GM12892 (cell line): ENCODE results near the gene MIOS.
"Not testable (repeated sequence)": the region's sequence is repeated elsewhere in the genome, so short reads cannot be mapped to it uniquely, and the experiment has no call there.

Experiments used
- DNase-seq: peaks from one replicate; pipeline ENCODE4 v3.0.0; 2011; ENCODE audit not compliant: insufficient read length
- FAIRE-seq: peaks from 2 replicates; lab custom pipeline; 2011; peaks lifted over from hg19 to GRCh38; lab: Jason Lieb, UNC
- POLR2A ChIP-seq: IDR thresholded peaks from 2 replicates; pipeline ENCODE4 v1.6.1; 2011; ENCODE audit warnings: low read depth, low read length, control low read depth
- POLR2AphosphoS5 ChIP-seq: IDR thresholded peaks from 2 replicates; pipeline ENCODE4 v1.6.1; 2011; ENCODE audit warnings: low read depth, low read length, control low read depth
- TAF1 ChIP-seq: IDR thresholded peaks from 2 replicates; pipeline ENCODE4 v1.6.1; 2011; ENCODE audit warnings: low read depth, mild to moderate bottlenecking, control low read depth, low read length, borderline replicate concordance

The MIOS gene

DNA sequence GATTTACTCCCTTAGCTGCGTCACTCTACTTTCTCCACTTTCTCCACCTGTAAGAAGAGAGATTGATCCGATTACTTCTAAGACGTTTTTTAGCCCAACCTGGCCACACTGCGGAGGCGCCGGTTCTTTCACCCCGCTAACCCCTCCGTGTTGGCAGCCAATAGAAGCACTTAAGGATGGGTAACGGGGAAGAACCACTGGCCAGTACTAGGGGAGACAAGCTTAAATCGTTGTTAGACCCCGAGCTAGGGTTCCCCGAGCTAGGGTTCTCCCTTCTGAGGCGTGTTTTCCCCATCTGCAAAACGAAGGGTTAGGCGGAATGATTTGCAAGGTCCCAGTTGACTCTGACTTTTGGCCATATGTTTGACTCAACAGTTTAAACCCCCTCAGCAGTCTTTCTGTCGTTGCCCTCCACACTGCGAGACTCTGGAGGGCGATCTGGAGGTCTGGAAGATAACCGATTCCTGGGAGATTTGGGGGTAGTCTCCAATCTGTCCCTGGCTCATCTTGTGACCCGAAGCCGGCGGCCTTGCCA lies 74.5 kb downstream of the MIOS start:
- TF ChIP-seq TAF1 (no peak), POLR2AphosphoS5 (no peak), POLR2A (no peak)
- DNase-seq = peak; percentile 22
- peak; percentile 14 for FAIRE-seq

DNA sequence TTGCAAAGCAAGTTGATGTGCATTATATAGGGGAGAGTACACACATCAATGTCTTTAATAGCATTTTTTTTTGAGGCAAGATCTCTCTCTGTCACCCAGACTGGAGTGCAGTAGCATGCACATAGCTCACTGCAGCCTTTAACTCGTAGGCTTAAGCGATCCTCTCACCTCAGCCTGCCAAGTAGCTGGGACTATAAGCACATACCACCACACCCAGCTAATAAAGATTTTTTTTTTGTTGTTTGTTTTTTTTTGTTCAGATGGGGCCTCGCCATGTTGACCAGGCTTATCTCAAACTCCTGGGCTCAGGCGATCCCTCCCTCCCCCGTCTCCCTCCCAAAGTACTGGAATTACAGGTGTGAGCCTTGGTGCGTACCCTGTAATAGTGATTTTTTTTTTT lies 75.4 kb downstream of the MIOS start:
- no peak for FAIRE-seq
- no peak for DNase-seq
- no peak for TF ChIP-seq POLR2AphosphoS5
- no peak for TF ChIP-seq TAF1
- no peak for TF ChIP-seq POLR2A

DNA sequence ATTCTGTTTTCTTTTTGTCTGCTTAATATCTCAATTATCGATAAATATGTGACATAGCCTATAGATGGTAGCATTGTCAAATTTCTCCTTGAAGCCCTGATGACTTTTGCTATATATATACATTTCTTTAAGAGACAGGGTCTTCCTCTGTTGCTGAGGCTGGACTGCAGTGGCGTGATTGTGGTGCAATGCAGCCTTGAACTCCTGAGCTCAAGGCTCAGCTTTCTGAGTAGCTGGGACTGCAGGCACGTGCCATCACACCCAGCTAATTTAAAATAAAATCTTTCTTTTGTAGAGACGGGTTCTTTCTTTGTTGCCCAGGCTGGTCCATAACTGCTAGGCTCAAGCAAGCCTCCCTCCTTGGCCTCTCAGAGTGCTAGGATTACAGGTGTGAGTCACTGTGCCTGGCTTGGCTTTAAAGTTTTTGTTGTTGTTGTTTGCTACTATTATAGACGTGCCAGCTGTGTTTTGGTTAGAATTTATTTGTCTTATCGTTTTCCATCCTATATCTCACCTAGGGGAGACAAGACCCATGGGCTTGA lies 80.9 kb downstream of the MIOS start:
- TF ChIP-seq POLR2AphosphoS5 (no peak), TAF1 (no peak)
- DNase-seq (no peak), FAIRE-seq (no peak)

DNA sequence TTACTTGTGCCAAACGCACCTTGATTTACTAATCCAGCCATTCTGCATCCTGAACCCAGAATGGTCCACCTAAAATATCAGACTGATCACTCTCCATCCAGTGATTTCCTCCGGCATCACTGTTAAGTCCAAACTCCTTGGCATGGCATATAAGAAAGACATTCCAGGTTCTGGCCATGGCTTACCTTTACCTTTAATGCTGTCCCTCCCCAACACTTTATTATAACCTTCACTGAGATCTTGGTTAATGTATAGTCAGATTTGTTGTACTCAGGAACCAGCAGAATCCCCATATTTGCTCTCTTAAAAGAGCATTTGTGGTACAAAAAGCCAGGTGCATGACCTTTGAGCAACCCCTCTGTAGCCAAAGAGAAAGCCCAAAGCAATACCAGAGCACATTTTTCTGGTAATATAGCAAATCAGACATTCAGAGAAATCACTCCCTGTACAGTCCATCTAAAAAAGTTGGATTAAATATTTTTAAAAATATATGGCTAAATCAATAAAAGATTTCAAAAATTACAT lies 84.1 kb downstream of the MIOS start:
- FAIRE-seq = no peak
- TF ChIP-seq POLR2AphosphoS5 (no peak), POLR2A (no peak), TAF1 (no peak)
- no peak for DNase-seq

DNA sequence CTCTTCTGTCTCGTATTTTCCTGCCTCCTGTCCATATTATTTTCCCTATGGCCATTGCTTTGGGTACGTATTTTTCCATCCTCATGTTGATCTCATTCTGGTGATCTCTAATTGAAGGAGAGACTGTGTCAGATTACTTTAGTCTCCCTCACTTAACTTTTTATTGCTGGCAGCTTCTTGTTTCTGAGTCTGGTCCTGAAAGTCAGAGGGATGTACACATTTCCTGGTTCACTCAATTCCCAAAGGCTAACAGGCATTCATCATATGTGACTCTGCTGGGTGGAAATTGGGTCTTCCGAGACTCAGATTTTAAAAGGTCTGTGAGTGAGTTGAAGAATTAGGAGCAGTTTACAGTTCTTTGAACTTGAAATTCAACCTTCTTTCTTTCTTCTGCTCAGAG lies 84.8 kb downstream of the MIOS start:
- no peak for FAIRE-seq
- TF ChIP-seq TAF1 = no peak
- no peak for TF ChIP-seq POLR2A
- no peak for TF ChIP-seq POLR2AphosphoS5
- no peak for DNase-seq

DNA sequence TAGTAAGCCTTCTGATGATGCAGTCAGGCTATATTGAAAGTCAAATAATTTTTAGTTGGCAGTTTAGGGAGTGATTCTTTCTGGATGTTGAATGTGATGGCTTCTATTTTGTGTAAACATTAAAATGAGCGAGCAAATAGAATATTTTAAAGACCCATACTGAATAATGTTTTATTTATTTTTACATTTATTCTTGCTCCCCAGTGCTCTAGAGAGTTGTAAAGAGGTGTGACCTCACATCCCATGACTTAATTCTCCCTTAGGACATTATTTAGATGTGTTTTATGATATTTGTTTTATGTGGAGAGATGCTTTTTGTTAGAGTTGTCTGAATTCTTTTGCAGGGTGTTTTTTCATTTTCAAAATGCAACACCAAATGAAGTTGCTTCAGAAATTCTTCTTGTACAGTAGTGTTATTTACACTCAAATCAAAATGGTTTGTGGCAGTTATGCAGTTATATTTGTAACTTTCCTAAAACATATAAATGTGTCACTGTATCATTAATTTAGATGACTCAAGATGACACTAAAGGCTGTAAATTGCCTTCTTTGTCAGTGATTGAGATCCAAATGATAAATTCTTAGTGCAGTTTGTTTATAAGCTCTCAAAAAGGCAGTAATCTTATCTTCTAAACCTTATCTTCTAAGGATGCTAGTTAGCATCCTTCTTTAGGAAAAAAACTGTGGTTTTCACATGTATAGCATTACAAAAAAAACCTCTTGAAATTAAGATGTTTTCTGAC lies 86.3 kb downstream of the MIOS start:
- FAIRE-seq (no peak), DNase-seq (no peak)

DNA sequence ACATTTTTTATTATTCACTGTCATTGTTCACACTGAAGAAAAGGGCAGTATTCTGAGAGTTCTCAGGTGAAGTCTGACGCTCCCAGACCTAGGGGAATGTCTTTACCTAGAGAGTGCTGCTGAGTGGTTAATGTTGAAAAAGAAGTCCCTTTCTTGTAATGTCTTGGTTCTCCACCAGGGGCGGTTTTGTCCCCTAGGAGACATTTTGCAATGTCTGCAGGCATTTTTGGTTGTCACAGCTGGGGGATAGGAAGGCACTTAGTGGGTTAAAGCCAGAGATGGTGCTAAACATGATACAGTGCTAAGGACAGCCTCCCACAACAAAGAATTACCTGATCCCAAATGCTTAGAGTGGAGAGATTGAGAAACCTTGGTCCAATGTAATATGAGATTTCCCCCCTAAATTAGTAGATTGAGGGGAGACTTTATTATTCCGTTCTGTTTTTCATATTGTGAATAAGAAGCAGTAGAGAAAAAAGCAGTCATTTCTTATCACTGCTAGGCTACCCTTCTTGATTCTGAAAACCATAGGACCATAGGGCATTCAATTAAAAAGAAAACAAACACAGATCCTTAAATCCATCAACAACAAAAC lies 87.0 kb downstream of the MIOS start:
- no peak for DNase-seq
- no peak for FAIRE-seq
- TF ChIP-seq POLR2A (no peak), TAF1 (no peak), POLR2AphosphoS5 (no peak)

More for the DNA sequence above, 86.3 kb downstream of the MIOS start:
- no peak for TF ChIP-seq POLR2AphosphoS5
- TF ChIP-seq TAF1 = no peak
- no peak for TF ChIP-seq POLR2A

DNA sequence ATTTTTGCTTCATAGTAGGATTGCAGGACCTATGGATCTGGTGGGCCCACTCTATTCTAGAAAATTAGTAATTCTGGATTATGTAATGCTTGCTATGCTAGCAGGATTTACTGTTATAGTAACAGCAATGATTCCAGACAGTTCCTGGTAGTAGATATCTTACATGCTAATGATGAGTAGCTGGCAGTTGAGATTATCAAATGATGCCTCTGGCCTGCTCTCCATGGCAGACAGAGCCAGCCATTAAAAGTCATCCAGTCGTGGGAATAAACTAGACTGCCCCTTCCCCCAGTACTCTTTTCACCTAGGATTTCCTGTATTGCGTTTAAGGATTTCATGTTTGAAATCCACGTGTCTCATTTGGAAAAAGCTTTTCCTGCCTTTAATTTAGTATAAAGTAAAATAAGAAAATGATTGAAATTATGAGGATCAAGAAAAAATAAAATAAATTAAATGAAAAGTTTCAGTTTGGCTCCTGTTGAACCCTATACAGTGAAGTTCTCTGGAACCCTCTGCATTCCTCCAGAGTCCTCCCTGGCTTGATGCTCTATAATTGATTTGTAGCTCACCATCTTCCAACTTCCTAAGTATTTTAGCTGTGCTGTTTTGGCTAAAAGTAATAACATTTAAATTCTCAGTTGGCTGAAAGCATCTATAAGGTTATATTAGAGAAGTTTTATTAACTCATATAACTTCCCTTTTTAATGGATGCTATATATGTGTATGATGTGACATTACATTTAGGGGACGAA lies 88.5 kb downstream of the MIOS start:
- FAIRE-seq = no peak
- DNase-seq = no peak

DNA sequence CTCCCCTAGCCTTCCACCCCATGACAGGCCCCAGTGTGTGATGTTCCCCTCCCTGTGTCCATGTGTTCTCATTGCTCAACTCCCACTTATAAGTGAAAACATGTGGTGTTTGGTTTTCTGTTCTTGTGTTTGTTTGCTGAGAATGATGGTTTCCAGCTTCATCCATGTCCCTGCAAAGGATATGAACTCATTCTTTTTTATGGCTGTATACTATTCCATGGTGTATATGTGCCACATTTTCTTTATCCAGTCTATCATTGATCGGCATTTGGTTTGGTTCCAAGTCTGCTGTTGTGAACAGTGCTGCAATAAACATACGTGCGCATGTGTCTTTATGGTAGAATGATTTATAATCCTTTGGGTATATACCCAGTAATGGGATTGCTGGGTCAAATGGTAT lies 89.8 kb downstream of the MIOS start:
- not testable (repeated sequence) for FAIRE-seq, DNase-seq

More for the DNA sequence above, 88.5 kb downstream of the MIOS start:
- TF ChIP-seq POLR2AphosphoS5 = no peak
- TF ChIP-seq TAF1 = no peak
- TF ChIP-seq POLR2A = no peak
